GM12891 (cell line): ENCODE data around the gene GSTP1.

ENCODE experiments used
- POLR2A ChIP-seq: IDR thresholded peaks from 2 replicates; pipeline ENCODE4 v1.6.1; 2011; ENCODE audit warnings: low read depth, low read length, control low read depth
- POLR2AphosphoS5 ChIP-seq: IDR thresholded peaks from 2 replicates; pipeline ENCODE4 v1.6.1; 2011; ENCODE audit warnings: low read depth, low read length, control low read depth
- POU2F2 ChIP-seq: IDR thresholded peaks from 2 replicates; pipeline ENCODE4 v1.6.1; 2011; ENCODE audit warnings: low read depth, mild to moderate bottlenecking, control low read depth, low read length, moderate library complexity
- SPI1 ChIP-seq: IDR thresholded peaks from 2 replicates; pipeline ENCODE4 v1.6.1; 2011; ENCODE audit warnings: low read depth, low read length, control low read depth
- TAF1 ChIP-seq: IDR thresholded peaks from 2 replicates; pipeline ENCODE4 v1.6.1; 2011; ENCODE audit warnings: low read depth, low read length, control low read depth

- TF ChIP-seq SPI1 (no peak), TAF1 (no peak), POLR2A (no peak), POLR2AphosphoS5 (no peak), POU2F2 (no peak)
These were observed 20.5 kb upstream of the GSTP1 start for GRCh38 chr11:67562963-67563704.
